Loucy (cell line): Measurements from ENCODE around the gene BCL2L13.
"Not testable (repeated sequence)": the region's sequence is repeated elsewhere in the genome, so short reads cannot be mapped to it uniquely, and the experiment has no call there.

Experiments used
- CTCF ChIP-seq: fragments of 200-600 bp; sonication (generic); conservative IDR thresholded peaks from 2 replicates; pipeline ENCODE4 v1.5.1; 2014; ENCODE audit warnings: mild to moderate bottlenecking, antibody characterized with exemption, low read length
- EZH2phosphoT487 ChIP-seq: fragments of 200-600 bp; IDR thresholded peaks from 2 replicates; pipeline ENCODE4 v1.6.1; 2018; ENCODE audit warnings: antibody characterized with exemption, mild to moderate bottlenecking, moderate library complexity, borderline replicate concordance

GRCh38 chr22:17671521-17672092, 33.0 kb downstream of the BCL2L13 start:
- not testable (repeated sequence) for TF ChIP-seq CTCF, EZH2phosphoT487
